Upper lobe of right lung (tissue), 1 donor: ENCODE measurements around the gene ENKD1. TPM values are rescaled to one million over a fixed set of nuclear protein-coding genes. Genes with fewer than 3 reads are reported as not detected.

Source experiments
- ATAC-seq: fragments of 200-7000 bp; cut with Tn5 transposase; one replicate; pipeline ENCODE4 v1.9.1; 2020; ENCODE audit warnings: mild to moderate bottlenecking, moderate library complexity
- DNase-seq: peaks from one replicate; pipeline ENCODE4 v3.0.0-alpha.2; 2020
- H3K27ac ChIP-seq: fragments of 200-600 bp; one replicate; pipeline ENCODE4 v1.8.0; 2022
- H3K27me3 ChIP-seq: fragments of 200-600 bp; one replicate; pipeline ENCODE4 v1.8.0; 2022; ENCODE audit warnings: mild to moderate bottlenecking
- H3K36me3 ChIP-seq: fragments of 200-600 bp; one replicate; pipeline ENCODE4 v1.8.0; 2022
- H3K4me1 ChIP-seq: fragments of 200-600 bp; one replicate; pipeline ENCODE4 v1.8.0; 2022
- H3K4me3 ChIP-seq: fragments of 200-600 bp; one replicate; pipeline ENCODE4 v1.8.0; 2022; ENCODE audit warnings: mild to moderate bottlenecking
- H3K9me3 ChIP-seq: fragments of 200-600 bp; one replicate; pipeline ENCODE4 v1.8.0; 2022
- CTCF ChIP-seq: fragments of 200-600 bp; IDR thresholded peaks from one replicate; pipeline ENCODE4 v1.8.0; 2022; ENCODE audit warnings: antibody characterized with exemption
- intact Hi-C: fragments of 100-400 bp; cut with DNase I; formaldehyde crosslinking; loops from one replicate; pipeline ENCODE4 v1.11.0; 2022
- total RNA-seq: library from RNA; stranded (reverse); fragmentation: NEBNext Ultra II Directional; extraction: Animal tissue kit (Norgen Biotek cat#: 25700); gene quantifications from one replicate; pipeline ENCODE4 v1.2.1, GENCODE V29; 2021
- donor health status: DM: no; HTN: yes; CAD: no; lungs with severe emphysema.

ENKD1 gene
- total RNA-seq, 1 donor from 2014 or later, result 14.5 TPM

- Histone ChIP-seq H3K4me3 (no peak overlapping the region), H3K36me3 (peaks cover 2% of the 10 kb centered on the region), H3K9me3 (no peaks in the 10 kb centered on the region), H3K27me3 (peaks cover 19% of the 10 kb centered on the region), H3K4me1 (peaks cover 21% of the 10 kb centered on the region), H3K27ac (no peak overlapping the region)
- no peak for TF ChIP-seq CTCF
- DNase-seq (no peak), ATAC-seq (no peak)
- intact Hi-C loops, result loop anchor here (10.0 kb wide), 1 partner anchor 133 kb away; the partner anchor contains the start of gene RIPOR1
These were observed 8.6 kb downstream of the ENKD1 start for GRCh38 chr16:67657751-67658518.

GRCh38 chr16:67657017-67657608 lies 9.4 kb downstream of the ENKD1 start:
- Histone ChIP-seq H3K9me3 (no peaks in the 10 kb centered on the region), H3K27me3 (peaks cover 19% of the 10 kb centered on the region), H3K36me3 (no peaks in the 10 kb centered on the region), H3K27ac (no peak overlapping the region), H3K4me1 (peaks cover 21% of the 10 kb centered on the region), H3K4me3 (no peak overlapping the region)
- TF ChIP-seq CTCF, result no peak
- intact Hi-C loops, result loop anchor here (10.0 kb wide), 1 partner anchor 132 kb away; the partner anchor contains the start of gene RIPOR1
- ATAC-seq (no peak), DNase-seq (no peak)

GRCh38 chr16:67656344-67657016 lies 10.1 kb downstream of the ENKD1 start:
- H3K9me3 ChIP-seq, result no peaks in the 10 kb centered on the region
- no peak for ATAC-seq
- no peak overlapping the region for H3K27ac ChIP-seq
- peaks cover 23% of the 10 kb centered on the region for H3K27me3 ChIP-seq
- TF ChIP-seq CTCF, result no peak
- intact Hi-C loops, result loop anchor here (10.0 kb wide), 1 partner anchor 132 kb away; the partner anchor contains the start of gene RIPOR1
- peaks cover 18% of the 10 kb centered on the region for H3K4me1 ChIP-seq
- H3K36me3 ChIP-seq, result no peaks in the 10 kb centered on the region
- no peak for DNase-seq
- H3K4me3 ChIP-seq, result no peak overlapping the region

- Histone ChIP-seq H3K4me1 (peaks cover 13% of the 10 kb centered on the region), H3K4me3 (no peak overlapping the region), H3K9me3 (no peaks in the 10 kb centered on the region), H3K36me3 (no peaks in the 10 kb centered on the region), H3K27me3 (peaks cover 25% of the 10 kb centered on the region), H3K27ac (no peak overlapping the region)
- DNase-seq, result no peak
- no peak for ATAC-seq
- intact Hi-C loops, result loop anchor here (10.0 kb wide), 1 partner anchor 131 kb away; the partner anchor contains the start of gene RIPOR1
- TF ChIP-seq CTCF, result no peak
These were observed 11.2 kb downstream of the ENKD1 start for GRCh38 chr16:67655363-67655762.

GRCh38 chr16:67654403-67654911 lies 12.1 kb downstream of the ENKD1 start:
- Histone ChIP-seq H3K4me3 (no peak overlapping the region), H3K9me3 (no peaks in the 10 kb centered on the region), H3K27ac (no peak overlapping the region), H3K27me3 (peaks cover 32% of the 10 kb centered on the region), H3K4me1 (peaks cover 13% of the 10 kb centered on the region), H3K36me3 (no peaks in the 10 kb centered on the region)
- TF ChIP-seq CTCF, result no peak
- ATAC-seq, result no peak
- no peak for DNase-seq
- intact Hi-C loops, result loop anchor here (10.0 kb wide), 1 partner anchor 130 kb away; the partner anchor contains the start of gene RIPOR1
